Common myeloid progenitor, CD34-positive (primary cell): ENCODE results near the gene GNPDA2.
"Not testable (repeated sequence)": the region's sequence is repeated elsewhere in the genome, so short reads cannot be mapped to it uniquely, and the experiment has no call there.

ENCODE experiments used
- CTCF ChIA-PET: fragments of 350-600 bp; sonication (Branson Sonifier 250); formaldehyde crosslinking; loops from one replicate; lab custom pipeline; 2021; ENCODE audit warnings: antibody characterized with exemption; lab: Charles Lee
- POLR2A ChIA-PET: fragments of 350-600 bp; sonication (Branson Sonifier 250); formaldehyde crosslinking; loops from one replicate; lab custom pipeline; 2021; ENCODE audit warnings: antibody characterized with exemption; lab: Charles Lee
- DNase-seq, 3 donors: peaks; one replicate each; pipeline versions ENCODE4 v3.0.0 to v3.0.0-alpha.2; 2013
- H3K27ac ChIP-seq, 2 experiments: 1 replicate in 1 of 2; 2 replicates in 1 of 2; pipeline ENCODE4 v1.7.0; 2013; ENCODE audit warnings: inconsistent platforms in 2 of 2, low read length in 2 of 2, mild to moderate bottlenecking in 2 of 2, low read depth in 1 of 2, moderate library complexity in 1 of 2; ENCODE audit not compliant: severe bottlenecking in 2 of 2, insufficient read depth in 1 of 2, poor library complexity in 1 of 2
- H3K27me3 ChIP-seq, 5 experiments: replicated peaks in 2 of 5; 1 replicate in 3 of 5; 2 replicates in 2 of 5; pipeline versions ENCODE4 v1.6.1 to v1.7.0; 2013; ENCODE audit warnings: low read length in 4 of 5, mild to moderate bottlenecking in 2 of 5, moderate library complexity in 2 of 5, inconsistent platforms in 1 of 5; ENCODE audit not compliant: insufficient read depth in 5 of 5, control insufficient read depth in 4 of 5
- H3K36me3 ChIP-seq, 4 experiments: 1 replicate in 2 of 4; 2 replicates in 2 of 4; pipeline versions ENCODE4 v1.6.1 to v1.7.0; 2013; ENCODE audit warnings: low read length in 3 of 4, control low read depth in 1 of 4, mild to moderate bottlenecking in 1 of 4; ENCODE audit not compliant: control insufficient read depth in 4 of 4, insufficient read depth in 4 of 4
- H3K4me1 ChIP-seq, 4 experiments: 1 replicate in 3 of 4; 2 replicates in 1 of 4; pipeline versions ENCODE4 v1.6.1 to v1.7.1; 2013; ENCODE audit warnings: low read length in 3 of 4, mild to moderate bottlenecking in 3 of 4, control low read depth in 1 of 4, inconsistent platforms in 1 of 4, moderate library complexity in 1 of 4; ENCODE audit not compliant: control insufficient read depth in 4 of 4, insufficient read depth in 4 of 4; ENCODE audit errors: control extremely low read depth in 1 of 4
- H3K4me3 ChIP-seq, 7 experiments: 1 replicate in 4 of 7; 2 replicates in 3 of 7; pipeline versions ENCODE4 v1.5.1 to v1.7.0; 2013; ENCODE audit warnings: mild to moderate bottlenecking in 7 of 7, low read length in 6 of 7, moderate library complexity in 6 of 7, inconsistent platforms in 2 of 7, low read depth in 2 of 7, control low read depth in 1 of 7; ENCODE audit not compliant: insufficient read depth in 4 of 7, control insufficient read depth in 1 of 7; ENCODE audit errors: extremely low read depth in 1 of 7
- H3K9me3 ChIP-seq, 5 experiments: 1 replicate in 4 of 5; 2 replicates in 1 of 5; pipeline versions ENCODE4 v1.6.1 to v1.7.1; 2013; ENCODE audit warnings: low read length in 4 of 5, mild to moderate bottlenecking in 2 of 5, inconsistent platforms in 1 of 5, low read depth in 1 of 5, moderate library complexity in 1 of 5; ENCODE audit not compliant: control insufficient read depth in 4 of 5, insufficient read depth in 2 of 5; ENCODE audit errors: control extremely low read depth in 1 of 5
- WGBS: methylation state at CpG from one replicate; pipeline ENCODE4 v1.1.5; 2013; ENCODE audit not compliant: insufficient coverage; 5-methylcytosine and 5-hydroxymethylcytosine counted together

Gene GNPDA2

DNA sequence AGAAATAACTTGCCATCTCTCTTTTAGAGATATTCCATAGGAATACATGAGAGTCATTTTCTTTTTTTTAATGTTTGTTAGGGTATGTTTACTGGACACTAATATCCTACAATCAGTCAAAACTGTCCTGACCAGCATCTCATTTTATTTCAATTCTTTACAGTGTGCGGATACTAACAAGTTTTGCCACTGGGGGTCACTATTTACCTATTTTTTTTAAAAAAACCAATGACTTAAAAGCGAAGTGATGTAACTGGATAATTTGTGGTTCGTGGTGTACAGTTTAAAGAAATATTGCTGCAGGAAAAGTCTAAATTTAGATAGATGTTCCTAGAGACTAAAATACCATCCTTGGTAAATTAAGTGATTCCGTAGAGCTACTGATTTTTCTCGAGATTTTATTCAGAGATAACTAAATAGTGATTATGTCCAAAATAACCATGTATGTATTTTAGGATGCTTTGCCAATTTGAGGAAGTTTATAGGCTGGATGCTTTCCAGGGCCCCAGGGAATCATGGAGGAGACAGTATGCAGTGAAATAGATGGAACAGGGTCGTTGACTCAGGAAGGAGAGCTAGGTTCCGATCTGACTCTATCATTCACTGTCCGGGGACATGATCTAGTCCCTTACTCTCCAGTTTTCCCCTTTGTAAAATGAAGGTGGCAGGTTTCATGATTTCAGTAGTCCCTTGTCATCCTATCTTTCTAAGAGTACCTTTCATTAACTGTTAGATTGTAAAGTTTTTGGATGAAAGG lies 34.0 kb upstream of the GNPDA2 start:
- POLR2A ChIA-PET: no interaction called here
- H3K9me3 ChIP-seq: no peaks in the 10 kb centered on the region
- no peak overlapping the region for H3K4me3 ChIP-seq
- H3K36me3 ChIP-seq: no peaks in the 10 kb centered on the region
- no peaks in the 10 kb centered on the region for H3K4me1 ChIP-seq
- H3K27me3 ChIP-seq: peaks cover 0 to 5% (median 2%) of the 10 kb centered on the region in 5 experiments
- DNase-seq: peak; percentile 42 to 67 (median 58)
- H3K27ac ChIP-seq: no peak overlapping the region
- CTCF ChIA-PET: interaction anchor here (1.5 to 2.2 kb wide), 4 partner anchors 10 to 1517 kb away, joined by 3 to 5 read pairs (median 4); no protein-coding TSS in a partner anchor
- WGBS: 50% methylated on average over 2 of the region's 8 CpGs

DNA sequence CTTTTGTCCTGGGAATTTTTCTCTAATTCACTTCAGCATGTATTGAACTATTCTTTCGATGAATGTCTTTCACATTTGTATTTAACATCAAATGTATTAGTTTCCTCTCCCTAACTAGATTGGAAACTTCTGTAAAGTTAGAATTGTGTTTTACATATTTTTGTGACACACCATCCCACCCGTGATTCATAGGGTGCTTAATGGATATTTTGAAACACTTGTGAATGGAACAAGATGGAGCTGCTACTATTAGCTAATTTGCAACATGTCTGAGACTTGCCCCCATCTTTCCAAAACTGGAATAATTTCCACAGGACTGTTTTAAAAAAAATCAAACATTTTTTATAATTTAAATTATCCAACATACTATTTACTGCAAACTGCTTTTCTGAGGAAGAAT lies 30.2 kb upstream of the GNPDA2 start:
- H3K4me1 ChIP-seq: no peaks in the 10 kb centered on the region
- no peaks in the 10 kb centered on the region for H3K9me3 ChIP-seq
- no peaks in the 10 kb centered on the region for H3K36me3 ChIP-seq
- ChIA-PET CTCF (no interaction called here), POLR2A (no interaction called here)
- peaks cover 0 to 3% (median 0%) of the 10 kb centered on the region in 5 experiments for H3K27me3 ChIP-seq
- H3K4me3 ChIP-seq: no peak overlapping the region
- WGBS: no CpG with 5 or more reads among the region's 2 CpGs
- no peak for DNase-seq
- no peak overlapping the region for H3K27ac ChIP-seq

DNA sequence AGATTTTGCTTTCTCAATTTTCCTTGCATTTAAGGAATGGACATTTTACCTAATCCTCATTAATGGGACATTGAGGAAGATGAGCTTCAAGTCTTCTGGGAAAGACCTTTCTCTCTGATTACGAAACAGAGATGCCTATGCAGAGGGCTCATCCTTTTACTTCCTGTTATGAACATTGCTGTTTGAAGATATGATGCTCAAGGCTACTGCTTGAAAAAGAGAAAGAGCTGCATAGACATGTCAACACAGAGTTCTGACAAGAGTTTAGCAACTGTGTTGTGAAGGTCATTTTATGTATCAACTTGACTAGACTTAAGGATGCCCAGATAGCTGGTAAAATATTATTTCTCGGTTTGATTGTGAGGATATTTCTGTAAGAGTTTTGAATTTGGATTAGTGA lies 13.8 kb upstream of the GNPDA2 start:
- DNase-seq: no peak
- ChIA-PET POLR2A (no interaction called here), CTCF (interaction anchor here (1.3 kb wide), 1 partner anchor 9 kb away, joined by 3 read pairs; no protein-coding TSS in a partner anchor)
- WGBS: 88% methylated on average over 2 of the region's 2 CpGs
- H3K4me1 ChIP-seq: no peaks in the 10 kb centered on the region
- no peaks in the 10 kb centered on the region for H3K9me3 ChIP-seq
- H3K36me3 ChIP-seq: no peaks in the 10 kb centered on the region
- H3K27me3 ChIP-seq: no peaks in the 10 kb centered on the region
- no peak overlapping the region for H3K27ac ChIP-seq
- H3K4me3 ChIP-seq: no peak overlapping the region

DNA sequence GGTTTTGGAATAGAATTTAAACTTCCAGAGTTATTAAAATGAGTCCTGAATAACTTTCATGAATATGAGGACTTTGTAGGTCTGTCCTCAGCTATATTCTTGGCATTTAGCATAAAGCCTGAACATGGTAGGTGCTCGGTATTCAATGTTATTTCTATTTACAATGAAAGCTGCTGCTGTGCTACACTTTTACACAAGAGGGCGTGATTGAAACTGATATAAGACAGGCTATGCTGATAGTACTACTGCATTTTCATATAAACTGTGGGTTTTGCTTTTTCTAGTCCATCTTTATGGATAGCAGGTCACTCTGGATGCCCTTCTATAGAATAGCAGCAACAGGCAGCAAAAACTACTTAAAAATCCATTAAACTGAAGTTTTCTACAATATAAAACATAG lies 12.3 kb upstream of the GNPDA2 start:
- POLR2A ChIA-PET: no interaction called here
- no peaks in the 10 kb centered on the region for H3K9me3 ChIP-seq
- no peak overlapping the region for H3K4me3 ChIP-seq
- H3K27ac ChIP-seq: no peak overlapping the region
- DNase-seq: peak in 2 of 3 donors; percentile 10 to 15
- WGBS: no CpG with 5 or more reads among the region's 2 CpGs
- CTCF ChIA-PET: interaction anchor here (1.6 kb wide), 1 partner anchor 12 kb away, joined by 5 read pairs; no protein-coding TSS in a partner anchor
- no peaks in the 10 kb centered on the region for H3K27me3 ChIP-seq
- H3K4me1 ChIP-seq: no peaks in the 10 kb centered on the region
- no peaks in the 10 kb centered on the region for H3K36me3 ChIP-seq

DNA sequence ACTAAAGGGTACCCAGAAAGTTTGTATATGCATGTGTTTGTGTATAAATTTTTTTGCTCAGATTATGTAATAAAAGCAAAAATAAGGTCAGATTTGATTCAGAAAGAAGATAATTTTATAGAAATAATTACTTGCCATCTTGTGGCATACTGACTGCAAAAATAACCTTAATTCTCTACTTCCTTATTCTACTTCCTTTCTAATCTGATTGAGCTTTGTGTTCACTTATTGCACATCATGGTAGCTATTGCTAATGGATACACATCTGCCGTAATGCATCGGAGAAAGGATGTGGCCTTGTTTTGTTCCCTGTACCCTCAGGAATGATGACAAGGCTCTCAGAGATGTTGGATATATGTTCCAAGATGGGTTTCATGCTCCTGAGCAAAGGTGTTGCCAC lies 10.5 kb upstream of the GNPDA2 start:
- peak in 1 of 3 donors; percentile 9 for DNase-seq
- H3K9me3 ChIP-seq: no peaks in the 10 kb centered on the region
- no peaks in the 10 kb centered on the region for H3K27me3 ChIP-seq
- no peaks in the 10 kb centered on the region for H3K4me1 ChIP-seq
- ChIA-PET CTCF (no interaction called here), POLR2A (no interaction called here)
- 100% methylated on average over 2 of the region's 2 CpGs for WGBS
- H3K4me3 ChIP-seq: no peak overlapping the region
- no peaks in the 10 kb centered on the region for H3K36me3 ChIP-seq
- no peak overlapping the region for H3K27ac ChIP-seq

DNA sequence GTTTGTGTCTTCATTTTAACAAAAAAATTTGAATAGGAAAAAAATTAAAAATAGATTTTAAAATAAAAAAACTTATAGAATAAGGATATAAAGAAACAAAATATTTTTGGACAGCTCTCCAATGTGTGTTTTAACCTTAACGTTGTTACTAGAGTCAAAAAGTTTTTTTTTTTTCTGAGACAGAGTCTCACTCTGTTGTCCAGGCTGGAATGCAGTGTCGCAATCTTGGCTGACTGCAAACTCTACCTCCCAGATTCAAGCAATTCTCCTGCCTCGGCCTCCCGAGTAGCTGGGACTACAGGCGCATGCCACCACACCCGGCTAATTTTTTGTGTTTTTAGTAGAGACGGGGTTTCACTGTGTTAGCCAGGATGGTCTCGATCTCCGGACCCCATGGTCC lies 2.3 kb upstream of the GNPDA2 start:
- peaks cover 6 to 20% (median 16%) of the 10 kb centered on the region in 4 experiments for H3K4me1 ChIP-seq
- DNase-seq, H3K27ac ChIP-seq, CTCF ChIA-PET, H3K36me3 ChIP-seq, POLR2A ChIA-PET, H3K9me3 ChIP-seq, H3K27me3 ChIP-seq, H3K4me3 ChIP-seq: not testable (repeated sequence)
- WGBS: 97% methylated on average over 7 of the region's 9 CpGs

DNA sequence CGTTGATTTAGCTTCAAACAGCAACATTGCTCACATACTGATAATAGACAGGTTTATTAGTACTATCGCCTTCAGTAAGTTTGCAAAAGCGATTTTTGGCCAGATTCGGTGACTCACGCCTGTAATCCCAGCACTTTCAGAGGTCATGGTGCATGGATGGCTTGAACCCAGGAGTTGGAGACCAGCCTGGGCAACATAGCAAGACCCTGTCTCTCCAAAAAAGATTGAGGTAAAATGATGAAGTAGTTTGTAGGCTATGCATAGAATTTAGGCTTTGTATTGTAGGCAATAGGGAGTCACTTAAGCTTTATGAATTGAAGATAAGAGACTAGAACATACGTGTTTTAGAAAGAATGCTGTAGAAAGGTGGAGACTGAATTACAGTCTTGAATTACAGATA lies 1.1 kb upstream of the GNPDA2 start:
- no peak for DNase-seq
- Histone ChIP-seq H3K4me1 (peaks cover 6 to 20% (median 16%) of the 10 kb centered on the region in 4 experiments), H3K27ac (no peak overlapping the region), H3K9me3 (peaks cover 0 to 2% (median 0%) of the 10 kb centered on the region in 5 experiments), H3K27me3 (no peaks in the 10 kb centered on the region), H3K4me3 (peak overlapping the region in 3 of 7 experiments; percentile 80 to 91 (median 85)), H3K36me3 (no peaks in the 10 kb centered on the region)
- POLR2A ChIA-PET: no interaction called here
- CTCF ChIA-PET: no interaction called here
- WGBS: 96% methylated on average over 4 of the region's 6 CpGs
